CD4-positive, alpha-beta T cell treated with Interleukin-2 at 100 ng/mL for 4 hours (primary cell): Measurements from ENCODE around the gene BCL2L11.

ENCODE experiments used
- DNase-seq: peaks from one replicate; pipeline ENCODE4 v3.0.0-alpha.2; 2020; ENCODE audit warnings: low spot score

The BCL2L11 gene

DNA sequence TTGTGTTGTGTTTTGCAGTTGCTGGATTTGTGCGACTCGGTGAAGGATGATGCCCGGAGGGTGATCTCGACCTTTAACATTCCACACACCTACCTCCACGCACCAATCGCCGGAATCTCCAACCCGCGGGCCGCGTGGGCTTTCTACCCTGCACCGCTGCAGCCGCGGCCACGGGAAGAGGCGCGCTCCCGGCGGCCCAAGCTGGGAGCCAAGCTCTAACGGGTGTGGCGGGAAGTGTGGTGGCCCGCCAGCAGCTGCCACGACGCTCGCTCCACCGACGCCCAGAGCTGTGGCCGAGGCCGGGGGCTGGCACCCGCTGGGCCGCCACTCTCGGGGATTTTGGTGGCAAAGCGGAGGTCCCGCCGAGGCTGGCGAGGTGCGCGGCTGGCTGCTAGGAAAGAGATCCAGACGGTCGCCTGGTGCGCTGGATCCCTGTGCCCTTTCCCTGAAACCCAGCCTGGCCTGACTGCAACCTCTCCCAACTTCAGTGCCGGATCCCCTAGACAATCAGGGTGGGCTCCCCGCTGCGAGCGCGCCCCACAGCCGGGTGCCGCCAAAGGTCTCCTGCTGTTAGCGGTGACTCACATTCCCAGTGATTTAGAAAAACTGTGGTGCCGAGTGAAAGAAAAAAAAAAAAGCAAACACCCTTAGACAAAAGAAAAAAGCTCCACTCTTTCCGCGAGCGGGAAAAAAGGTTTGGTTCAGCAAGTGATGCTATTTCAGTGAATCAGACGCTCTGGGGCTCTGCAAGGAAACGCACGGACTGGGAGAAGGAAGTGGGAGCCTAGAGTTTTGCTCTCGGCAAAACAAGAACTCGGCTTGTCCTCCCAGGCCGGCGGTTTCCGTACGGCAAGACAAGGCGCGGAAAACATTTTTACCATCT lies 2.9 kb upstream of the BCL2L11 start:
- DNase-seq: peak; percentile 11

DNA sequence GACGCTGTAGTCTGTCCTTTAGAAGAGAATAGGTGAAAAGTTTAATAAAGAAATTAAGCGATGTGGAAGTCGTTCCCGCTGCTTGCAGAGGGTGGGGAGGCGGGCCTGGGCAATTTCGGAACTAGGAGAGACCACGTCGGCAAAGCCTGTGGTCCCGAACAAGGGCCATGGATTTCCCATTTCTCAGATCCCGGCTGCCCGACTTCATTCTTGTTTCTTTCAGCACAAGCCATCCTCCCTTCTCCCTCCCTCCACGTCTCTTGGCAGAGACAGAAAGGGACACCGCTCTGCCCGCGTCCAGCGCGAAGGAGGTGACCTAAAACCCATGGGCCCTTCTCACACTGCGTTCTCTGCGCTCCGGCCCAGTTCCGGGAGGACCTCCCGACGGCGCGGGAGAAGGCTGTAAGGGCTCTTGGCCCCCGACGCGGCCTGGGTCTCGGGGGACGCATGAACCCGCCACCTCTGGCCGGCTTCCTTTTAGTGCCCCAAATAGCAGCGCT lies 2.2 kb upstream of the BCL2L11 start:
- no peak for DNase-seq

DNA sequence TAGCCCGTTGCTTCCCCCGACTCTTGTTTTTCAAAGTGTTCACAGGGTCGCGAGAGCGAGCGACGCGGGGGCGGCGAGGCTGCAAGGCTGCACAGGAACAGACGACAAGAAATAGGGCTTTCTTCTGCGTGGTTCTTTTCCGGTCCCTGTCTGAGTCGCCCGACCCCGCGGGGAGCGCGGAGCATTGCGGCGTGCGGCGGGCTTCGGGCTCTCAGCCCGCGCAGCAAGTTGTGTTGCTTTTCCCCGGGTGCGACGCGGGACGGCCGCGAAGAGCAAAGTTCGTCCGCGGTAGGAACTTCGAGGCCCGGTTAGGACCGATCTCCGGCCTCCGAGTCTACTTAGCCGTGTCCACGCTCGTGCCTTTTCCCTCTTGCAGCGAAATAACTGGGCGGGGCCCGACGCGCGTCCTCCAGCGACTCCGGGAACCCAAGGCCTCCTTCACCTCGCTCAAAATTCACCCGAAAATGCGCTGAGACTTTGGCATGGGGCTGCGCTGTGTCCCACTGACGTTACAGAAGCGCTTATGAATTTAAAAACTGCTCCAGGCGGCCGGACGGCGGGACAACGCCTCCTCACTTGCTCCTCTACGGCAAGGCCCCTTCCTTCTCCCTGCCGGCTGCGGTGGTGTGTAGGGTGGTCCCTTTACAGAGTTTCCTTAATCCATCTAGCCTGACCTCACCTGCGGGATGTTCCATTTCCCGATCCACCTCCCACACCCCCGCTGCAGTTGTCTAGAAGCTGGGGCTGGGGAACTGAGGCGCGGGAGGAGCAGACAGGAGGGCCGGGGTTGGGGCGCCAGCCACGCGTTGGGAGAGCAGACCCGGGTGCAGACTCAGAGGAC lies 1.5 kb upstream of the BCL2L11 start:
- DNase-seq: peak; percentile 19

DNA sequence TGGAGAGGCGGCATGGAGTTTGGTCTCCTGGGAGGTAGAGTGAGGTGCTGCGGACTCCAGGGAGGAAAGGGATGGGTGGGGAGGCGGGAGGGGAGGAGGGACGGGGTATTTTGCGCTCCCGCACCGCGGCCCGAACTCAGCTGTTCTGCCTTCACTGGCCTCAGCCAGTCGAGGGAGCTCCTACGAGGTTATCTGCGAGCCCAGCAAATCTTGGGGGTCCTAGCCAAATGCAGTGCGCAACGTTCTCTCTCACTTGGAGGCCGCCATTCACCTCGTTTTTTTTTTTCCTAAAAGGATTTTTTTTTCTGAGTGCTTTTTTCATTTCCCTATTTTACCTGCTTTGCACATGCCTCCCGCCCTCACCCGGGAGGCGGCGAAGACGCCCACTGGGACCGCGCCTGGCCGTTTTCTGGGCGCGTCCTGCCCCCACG lies 877 bp upstream of the BCL2L11 start:
- no peak for DNase-seq

DNA sequence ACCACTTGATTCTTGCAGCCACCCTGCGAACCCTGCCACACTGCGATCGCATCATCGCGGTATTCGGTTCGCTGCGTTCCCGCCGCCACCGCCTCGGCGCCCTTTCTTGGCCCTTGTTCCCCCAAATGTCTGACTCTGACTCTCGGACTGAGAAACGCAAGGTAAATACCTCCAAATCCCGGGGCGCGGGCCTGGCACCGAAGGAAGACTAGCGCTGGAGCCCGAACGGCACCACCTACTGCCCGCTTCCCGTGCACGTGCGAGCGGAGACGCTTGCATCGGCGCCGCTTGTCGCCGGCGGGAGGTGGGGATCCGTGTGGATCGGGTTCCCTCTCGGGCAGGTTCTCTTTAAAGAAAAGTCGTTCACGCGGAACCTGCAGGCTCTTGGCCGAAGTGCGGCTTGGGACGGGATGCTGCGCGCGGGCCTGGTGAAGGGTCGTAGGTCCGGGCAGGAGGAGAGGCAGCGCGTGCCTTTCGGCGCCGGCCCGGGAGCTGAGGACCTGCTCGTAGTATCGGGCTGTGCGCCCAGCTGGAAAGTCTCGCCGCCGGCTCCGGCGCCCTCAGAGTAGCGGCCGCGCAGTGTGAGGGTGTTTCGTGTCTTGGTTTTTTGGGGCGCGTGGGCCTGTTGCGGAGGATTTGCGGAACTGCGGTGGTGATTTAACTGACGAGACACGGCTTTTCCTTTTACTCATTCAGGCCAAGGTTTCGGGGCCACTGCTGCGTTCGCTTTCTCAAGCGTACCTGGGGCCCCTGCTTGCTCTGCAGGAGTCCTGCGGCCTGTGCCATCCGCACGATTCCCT lies 514 bp downstream of the BCL2L11 start:
- peak; percentile 15 for DNase-seq

DNA sequence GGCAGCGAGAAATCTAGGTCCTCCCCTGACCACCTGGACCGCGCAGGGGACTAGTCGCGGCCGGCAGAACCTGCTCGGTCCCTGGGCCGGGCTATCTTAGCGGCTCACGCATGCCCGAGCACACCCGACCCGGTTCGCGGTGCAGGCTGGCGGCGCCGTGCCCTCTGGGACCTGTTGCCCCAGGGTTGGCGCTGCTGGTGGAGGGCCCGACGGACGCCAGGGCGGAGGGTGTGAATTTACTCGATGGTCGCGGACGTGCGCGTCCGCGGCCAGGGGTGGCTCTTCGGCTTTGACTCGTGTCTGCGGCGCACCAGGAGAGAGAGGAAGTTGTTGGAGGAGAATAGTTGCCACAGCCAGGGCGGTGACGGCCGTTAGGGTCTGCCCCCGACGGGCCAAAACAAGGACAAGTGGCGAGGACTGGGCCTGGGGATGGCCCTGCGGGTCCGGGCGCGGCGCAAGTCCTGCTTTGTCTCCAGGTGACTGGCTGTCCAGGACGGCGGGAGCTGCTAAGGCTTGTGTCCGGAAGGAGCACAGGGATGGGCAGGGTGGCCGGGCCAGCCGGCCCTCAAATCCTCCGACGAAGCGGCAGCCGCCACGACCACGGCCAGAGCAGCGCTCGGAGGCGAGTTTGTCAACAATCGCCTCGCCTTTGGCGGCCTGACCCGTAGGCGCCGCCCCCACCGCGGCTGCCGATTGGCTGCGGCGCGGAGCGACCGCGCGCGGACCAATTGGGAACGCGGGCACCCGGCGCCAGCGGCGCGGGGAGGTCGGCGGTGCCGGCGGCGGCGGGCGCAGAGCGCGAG lies 1.3 kb downstream of the BCL2L11 start:
- peak; percentile 79 for DNase-seq

DNA sequence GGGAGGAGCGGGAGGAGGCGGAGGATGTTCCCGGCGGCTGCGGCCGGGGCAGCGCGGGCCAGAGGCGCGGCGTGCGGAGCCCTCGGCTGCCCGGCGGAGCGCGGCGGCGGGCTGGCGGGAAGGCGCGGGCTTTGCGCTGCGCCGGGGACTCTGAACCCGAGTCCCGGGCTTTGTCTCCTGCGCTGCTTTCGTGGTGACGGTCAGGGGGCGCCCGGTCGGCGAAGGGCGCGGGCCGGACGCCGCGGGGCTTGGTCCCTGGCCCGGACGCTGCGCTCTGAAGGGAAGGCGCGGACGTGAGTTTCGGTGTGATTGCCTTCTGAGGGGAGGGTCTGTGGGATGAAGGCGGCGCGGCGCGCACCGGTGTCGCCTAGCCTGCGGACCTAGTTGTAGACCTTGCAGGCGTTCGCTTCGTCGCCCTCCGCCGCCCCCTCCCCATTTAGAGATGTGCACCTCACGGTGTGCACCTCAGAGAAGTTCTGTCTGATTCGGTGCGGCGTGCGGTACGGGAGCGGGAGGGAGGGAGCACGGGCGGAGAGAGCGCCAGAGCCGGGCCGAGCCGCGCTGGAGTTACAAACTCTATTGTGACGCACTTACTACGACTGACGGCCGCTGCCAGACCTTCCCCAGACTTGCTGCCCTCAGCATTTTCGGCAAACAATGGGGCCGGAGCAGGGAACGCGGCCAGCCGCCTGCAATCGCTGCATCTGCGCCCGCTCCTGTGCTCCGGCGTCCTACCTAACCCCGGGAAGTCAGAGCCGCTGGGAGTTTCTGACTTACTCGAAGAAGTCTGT lies 2.1 kb downstream of the BCL2L11 start:
- peak; percentile 19 for DNase-seq

DNA sequence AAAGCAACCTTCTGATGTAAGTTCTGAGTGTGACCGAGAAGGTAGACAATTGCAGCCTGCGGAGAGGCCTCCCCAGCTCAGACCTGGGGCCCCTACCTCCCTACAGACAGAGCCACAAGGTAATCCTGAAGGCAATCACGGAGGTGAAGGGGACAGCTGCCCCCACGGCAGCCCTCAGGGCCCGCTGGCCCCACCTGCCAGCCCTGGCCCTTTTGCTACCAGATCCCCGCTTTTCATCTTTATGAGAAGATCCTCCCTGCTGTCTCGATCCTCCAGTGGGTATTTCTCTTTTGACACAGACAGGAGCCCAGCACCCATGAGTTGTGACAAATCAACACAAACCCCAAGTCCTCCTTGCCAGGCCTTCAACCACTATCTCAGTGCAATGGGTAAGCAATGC lies 3.0 kb downstream of the BCL2L11 start:
- DNase-seq: no peak

DNA sequence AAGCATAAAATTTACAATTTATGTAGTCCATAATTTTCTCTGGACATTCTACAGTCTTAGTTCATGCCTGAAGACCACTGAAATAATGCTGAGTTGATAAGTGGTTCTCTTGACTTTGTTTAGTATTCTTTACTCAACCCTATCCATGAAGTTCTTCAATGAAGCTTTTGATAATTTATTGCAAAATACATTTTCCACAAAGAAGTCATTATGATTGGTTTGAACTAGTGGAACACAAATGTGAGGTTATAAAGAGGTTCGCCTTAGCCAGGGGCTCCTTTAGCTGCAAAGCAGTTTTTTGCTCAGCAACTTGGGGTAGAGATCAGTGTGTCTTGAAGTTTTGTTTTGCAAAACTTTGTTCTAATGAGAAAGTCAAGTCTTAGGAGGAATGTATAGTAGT lies 5.9 kb downstream of the BCL2L11 start:
- DNase-seq: no peak

DNA sequence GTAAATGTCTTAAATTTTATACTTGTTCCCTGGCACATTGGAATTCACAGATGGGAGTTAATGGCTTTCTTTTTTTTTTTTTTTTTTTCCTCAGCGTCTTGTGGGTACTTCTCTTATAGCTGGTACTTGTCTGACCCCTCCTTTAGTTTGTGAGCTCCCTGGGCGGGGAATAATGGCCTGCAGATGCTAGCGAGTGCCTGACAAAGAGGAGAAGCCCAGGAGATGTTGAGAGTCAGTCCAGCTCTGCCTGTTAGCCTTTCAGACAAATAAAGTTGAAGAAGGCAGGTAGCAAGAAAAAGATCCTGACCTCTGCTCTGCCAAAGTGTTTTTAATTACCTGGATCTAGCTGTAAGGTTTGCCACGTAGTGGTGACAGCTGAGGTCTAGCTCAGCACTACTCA lies 6.6 kb downstream of the BCL2L11 start:
- no peak for DNase-seq

DNA sequence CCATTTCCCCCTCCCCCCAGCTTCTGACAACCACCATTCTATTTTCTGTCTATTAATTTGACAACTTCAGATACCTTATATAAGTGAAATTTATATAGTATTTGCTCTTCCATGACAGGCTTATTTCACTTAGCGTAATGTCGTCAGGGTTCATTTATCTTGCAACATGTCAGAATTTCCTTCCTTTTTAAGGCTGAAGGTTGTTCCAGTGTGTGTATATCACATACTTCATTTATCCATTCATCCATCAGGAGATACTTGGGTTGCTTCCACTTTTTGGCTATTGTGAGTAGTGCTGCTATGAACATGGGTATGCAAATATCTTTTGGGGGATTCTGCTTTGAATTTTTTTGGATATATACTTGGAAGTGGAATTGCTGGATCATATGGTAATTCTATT lies 7.4 kb downstream of the BCL2L11 start:
- no peak for DNase-seq

DNA sequence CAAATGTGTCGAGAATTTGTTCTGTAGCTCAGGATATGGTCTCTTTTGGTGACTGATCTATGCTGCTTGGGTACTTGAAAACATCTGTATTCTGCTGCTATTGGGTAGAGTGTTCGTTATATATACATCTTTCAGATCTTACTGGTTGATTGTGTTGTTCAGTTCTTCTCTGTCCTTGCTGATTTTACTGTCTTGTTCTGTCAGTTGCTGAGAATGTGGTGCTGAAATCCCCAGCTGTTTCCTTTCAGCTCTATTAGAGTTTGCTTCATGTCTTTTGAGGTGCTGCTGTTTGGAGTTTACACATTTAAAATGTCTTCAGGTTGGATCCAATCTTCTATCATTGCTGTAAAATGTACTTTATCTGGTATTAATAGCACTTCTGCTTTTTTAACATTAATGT lies 12.9 kb downstream of the BCL2L11 start:
- no peak for DNase-seq

DNA sequence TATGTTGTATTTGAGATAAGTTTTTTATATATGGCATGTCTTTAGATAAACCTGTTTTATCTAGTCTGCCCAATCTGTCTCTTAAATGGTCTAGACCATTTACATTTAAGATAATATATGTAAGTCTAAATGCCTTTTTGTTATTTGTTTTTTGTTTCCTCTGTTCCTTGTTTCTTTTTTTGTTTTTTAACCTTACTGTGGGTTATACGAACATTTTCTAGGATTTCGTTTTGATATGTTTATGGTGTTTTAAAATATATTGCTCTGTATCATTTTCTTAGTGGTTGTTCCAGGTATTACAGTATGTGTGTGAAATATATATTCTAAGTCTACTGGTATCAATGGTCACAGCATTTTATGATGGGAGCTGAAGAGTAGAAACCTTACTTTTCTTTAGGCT lies 13.3 kb downstream of the BCL2L11 start:
- DNase-seq: no peak

DNA sequence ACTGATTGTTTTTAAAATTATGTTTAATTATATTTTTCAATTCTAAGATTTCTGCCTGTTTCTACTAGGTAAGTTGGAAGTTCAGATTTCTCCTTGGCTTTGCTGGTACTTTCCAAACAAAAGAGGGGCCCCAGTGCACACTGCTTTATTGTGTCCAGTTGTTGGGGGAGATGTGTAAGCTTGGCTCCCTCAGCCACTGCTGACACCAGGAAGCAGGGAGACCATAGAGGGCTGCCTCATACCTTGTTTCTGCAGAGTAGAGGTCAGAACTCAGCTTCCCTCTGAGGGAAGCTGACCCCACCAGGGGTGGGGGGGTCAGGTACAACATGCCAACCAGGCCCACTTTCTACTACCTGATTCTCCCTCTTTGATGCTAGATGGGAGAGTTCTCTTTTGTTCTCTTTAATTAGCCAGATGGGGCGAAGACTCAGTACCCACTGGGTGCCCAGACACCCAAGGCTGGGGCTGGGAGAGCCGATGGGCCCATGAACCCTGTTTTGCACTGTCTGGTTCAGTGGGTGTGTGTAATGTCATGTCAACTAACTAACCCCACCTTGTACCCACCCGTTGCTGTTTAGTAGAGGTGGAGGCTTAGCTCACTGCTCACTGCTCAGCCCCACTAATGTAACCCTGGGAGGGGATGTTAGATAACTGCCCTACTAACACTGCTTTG lies 14.7 kb downstream of the BCL2L11 start:
- DNase-seq: no peak

DNA sequence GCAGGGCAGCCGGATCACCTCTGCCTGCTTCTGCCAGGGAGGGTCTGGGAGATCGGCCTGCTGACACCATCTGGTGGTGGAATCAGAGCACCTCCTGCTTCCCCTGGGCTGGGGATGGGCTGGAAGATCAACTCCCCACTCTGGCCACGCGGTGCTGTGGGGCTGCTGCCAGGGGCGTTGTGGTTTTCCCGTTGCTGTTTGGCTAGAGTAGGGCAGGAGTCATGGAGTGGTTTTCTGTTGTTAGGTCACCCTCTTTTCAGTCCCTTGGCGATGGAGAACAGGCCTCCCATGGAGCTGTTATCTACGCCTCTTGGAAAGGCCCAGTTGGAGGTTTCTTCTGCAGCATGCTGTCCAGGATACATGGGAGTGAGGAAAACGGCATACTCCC lies 15.2 kb downstream of the BCL2L11 start:
- DNase-seq: no peak

DNA sequence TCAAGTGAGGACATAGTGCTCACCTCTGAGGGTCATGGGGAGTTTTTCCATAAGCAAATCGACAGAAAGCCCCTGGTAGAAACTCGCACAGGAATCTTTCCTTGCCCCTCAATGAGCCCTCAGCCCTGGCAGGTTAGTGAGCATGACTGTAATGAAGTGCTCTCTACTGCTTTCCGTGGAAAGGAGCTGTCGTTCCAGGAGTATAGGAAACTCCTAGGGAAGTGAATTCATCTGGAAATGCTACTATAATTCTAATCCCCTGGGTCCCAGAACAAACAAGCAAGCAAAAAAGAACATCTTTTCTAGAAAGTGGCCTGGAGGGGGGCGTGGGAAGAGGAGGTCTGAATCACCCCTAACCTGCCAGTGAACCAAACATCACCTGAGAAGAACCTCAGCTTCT lies 18.1 kb downstream of the BCL2L11 start:
- DNase-seq: no peak

DNA sequence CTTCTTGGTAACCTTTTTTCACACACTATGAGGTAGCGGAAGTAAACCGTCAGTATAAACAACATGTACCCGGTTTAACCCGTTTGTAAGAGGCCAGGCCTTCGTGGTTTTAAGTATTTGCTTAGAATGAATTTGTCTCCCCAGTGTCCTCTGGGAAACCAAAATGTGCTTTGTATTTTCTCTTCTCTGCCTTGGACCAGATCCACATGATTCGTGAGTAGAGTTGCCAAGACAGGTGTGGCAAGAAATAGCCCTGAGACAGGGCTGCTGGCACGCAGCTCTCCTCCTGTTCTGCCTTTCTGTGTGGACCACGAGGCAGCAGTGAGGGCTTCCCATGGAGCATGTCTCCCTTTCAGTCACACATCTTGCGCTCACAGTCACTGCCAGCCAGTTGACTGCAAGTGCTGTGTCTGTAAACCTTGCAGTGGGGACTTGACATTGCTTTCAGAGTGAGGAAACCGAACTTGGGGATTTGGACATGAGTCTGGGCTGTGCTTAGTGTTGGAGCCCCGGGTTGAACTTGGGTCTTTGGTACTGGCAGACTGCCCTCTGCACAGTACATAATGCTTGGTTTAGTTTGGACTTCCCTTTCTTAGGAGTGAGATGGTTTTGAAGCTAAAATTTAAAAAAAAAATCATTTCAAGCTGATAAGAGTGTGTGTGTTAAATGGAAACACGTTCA lies 19.1 kb downstream of the BCL2L11 start:
- DNase-seq: no peak

DNA sequence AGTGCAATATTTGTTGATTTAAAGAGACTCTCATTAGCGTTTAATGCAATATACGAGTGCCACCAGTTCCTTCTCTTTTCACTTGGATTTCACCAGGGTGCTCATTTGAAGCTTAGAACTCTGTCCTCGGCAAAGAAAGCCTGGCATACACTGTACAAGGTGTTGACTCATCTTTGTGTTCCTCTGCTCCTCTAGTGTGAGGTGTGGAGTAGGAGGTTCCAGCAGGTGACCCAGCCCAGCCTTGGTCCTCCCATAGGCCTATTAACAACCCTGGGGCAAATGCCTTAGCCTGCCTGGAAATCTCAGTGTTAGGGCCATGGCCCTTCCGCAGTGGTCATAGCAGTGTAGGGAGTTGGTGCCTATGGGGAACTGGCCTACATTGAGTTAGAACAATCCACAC lies 20.1 kb downstream of the BCL2L11 start:
- DNase-seq: no peak

DNA sequence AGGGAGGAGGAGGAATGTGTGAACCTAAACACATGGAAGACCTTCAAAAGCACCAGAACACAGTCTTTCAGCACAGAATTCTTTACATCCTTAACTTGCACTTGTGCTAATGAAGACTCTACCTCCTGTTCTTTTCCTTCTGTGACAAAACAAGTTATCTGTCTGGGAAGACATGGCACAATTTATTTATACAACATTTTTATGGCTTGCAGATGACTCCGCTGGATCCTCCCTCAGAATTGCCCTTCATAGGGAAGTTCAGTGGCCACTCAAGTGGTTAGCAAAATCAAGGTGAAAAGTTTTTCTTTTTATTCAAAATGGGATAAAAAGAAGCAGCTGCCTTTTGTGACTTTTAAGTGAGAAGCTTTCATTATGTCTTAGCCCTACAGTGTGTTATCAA lies 21.4 kb downstream of the BCL2L11 start:
- no peak for DNase-seq
